ENCODE results near the gene COX20. TPM values are rescaled to one million over a fixed set of nuclear protein-coding genes. Genes with fewer than 3 reads are reported as not detected.

COX20 gene
- total and polyA plus RNA-seq, 2 of the 13 experiments (the other 11 are each of a cell fraction or from before 2014, with no cell fraction given): 34.4 to 95.8 TPM

- TF ChIP-seq ZHX2 (IDR thresholded peaks at IDR 0.05; ENCODE audit: low read depth) (no peak; the same call in 1 of the 2 replicates), ZHX2 (CRISPR knock-in tag; IDR thresholded peaks at IDR 0.05; ENCODE audit: borderline replicate concordance) (no peak), POGK (CRISPR knock-in tag; conservative IDR thresholded peaks at IDR 0.05) (peak; percentile 82; the same call in 1 of the 2 replicates), NR1H2 (CRISPR knock-in tag; IDR thresholded peaks at IDR 0.05; ENCODE audit: borderline replicate concordance, low read depth) (no peak), ZNF629 (CRISPR knock-in tag; conservative IDR thresholded peaks at IDR 0.05) (peak; percentile 18; the same call in 1 of the 2 replicates), ZNF770 (CRISPR knock-in tag; IDR thresholded peaks at IDR 0.05) (peak; percentile 52; the same call in 1 of the 2 replicates), MED1 (CRISPR knock-in tag; IDR thresholded peaks at IDR 0.05) (peak; percentile 76), TRIM24 (CRISPR knock-in tag; IDR thresholded peaks at IDR 0.05) (0 out of 2 replicates have a peak, but pooled peaks have one; percentile 20), KLF15 (CRISPR knock-in tag; IDR thresholded peaks at IDR 0.05; ENCODE audit: borderline replicate concordance) (peak; percentile 61), SNRNP70 (IDR thresholded peaks at IDR 0.05; ENCODE audit: low read depth, low read length) (no peak), SIX4 (CRISPR knock-in tag; IDR thresholded peaks at IDR 0.05) (peak; percentile 69; the same call in 1 of the 2 replicates), FLYWCH1 (CRISPR knock-in tag; IDR thresholded peaks at IDR 0.05) (peak; percentile 48; the same call in 1 of the 2 replicates), ZNF841 (CRISPR knock-in tag; IDR thresholded peaks at IDR 0.05; ENCODE audit: borderline replicate concordance) (no peak), THRA (CRISPR knock-in tag; IDR thresholded peaks at IDR 0.05; ENCODE audit: borderline replicate concordance) (no peak), ZNF605 (CRISPR knock-in tag; IDR thresholded peaks at IDR 0.05) (peak; percentile 14)
Measured at GRCh38 chr1:244864253-244865027, 29.0 kb downstream of the COX20 start, which contains the start of gene HNRNPU (continued).

Data from HepG2 (cell line).